HepG2 (cell line): ENCODE results near the gene ZFHX3. TPM values are rescaled to one million over a fixed set of nuclear protein-coding genes. Genes with fewer than 3 reads are reported as not detected.

Experiments
- ATAC-seq: fragments of 200-7000 bp; cut with Tn5 transposase; 3 replicates; pipeline ENCODE4 v1.9.1; 2020; ENCODE audit warnings: mild to moderate bottlenecking, moderate library complexity
- BruUV-seq: library from RNA; stranded (reverse); fragments of 400-500 nt; replicated peaks from 2 replicates; lab custom pipeline; 2021; lab: Mats Ljungman, UMichigan
- CTCF ChIA-PET: fragments of 300-600 bp; formaldehyde crosslinking; extraction: SDS; loops from one replicate; lab custom pipeline; 2021; ENCODE audit warnings: low total read pairs, inconsistent platforms, low intra/inter-chr PET ratio; lab: Yijun Ruan, JAX
- POLR2A ChIA-PET: fragments of 350-600 bp; sonication (Branson Sonifier 250); formaldehyde crosslinking; loops from one replicate; lab custom pipeline; 2020; ENCODE audit warnings: antibody characterized with exemption, inconsistent platforms; lab: Yijun Ruan, JAX
- DNase-seq: peaks from one replicate; pipeline ENCODE4 v3.0.0-alpha.2; 2015; ENCODE audit warnings: low spot score
- FAIRE-seq: peaks from 3 replicates; lab custom pipeline; 2011; peaks lifted over from hg19 to GRCh38; lab: Jason Lieb, UNC
- H2AFZ ChIP-seq: one replicate; pipeline ENCODE4 v1.6.1; 2011; ENCODE audit warnings: low read length, inconsistent platforms
- H3K27ac ChIP-seq: fragments of 300-600 bp; 3 replicates; pipeline ENCODE4 v1.8.0; 2011; ENCODE audit warnings: mixed run types, mild to moderate bottlenecking, mixed read lengths, low read length, inconsistent platforms; ENCODE audit not compliant: insufficient read depth; ENCODE audit errors: extremely low read length
- H3K27me3 ChIP-seq, 2 experiments: fragments of 200-600 bp in 1 of 2; 2 replicates in 1 of 2; 3 replicates in 1 of 2; pipeline versions ENCODE4 v1.6.0 to v1.8.0; 2011; ENCODE audit warnings: low read length in 2 of 2, mild to moderate bottlenecking in 2 of 2, moderate library complexity in 2 of 2, inconsistent platforms in 1 of 2; ENCODE audit not compliant: insufficient read depth in 2 of 2, control insufficient read depth in 1 of 2
- H3K36me3 ChIP-seq, 2 experiments: fragments of 200-600 bp in 1 of 2; replicated peaks in 1 of 2; 2 replicates in 1 of 2; 3 replicates in 1 of 2; pipeline versions ENCODE4 v1.5.1 to v1.8.0; 2011; ENCODE audit warnings: low read length in 2 of 2, inconsistent platforms in 1 of 2; ENCODE audit not compliant: insufficient read depth in 2 of 2, control insufficient read depth in 1 of 2
- H3K4me1 ChIP-seq: 2 replicates; pipeline ENCODE4 v1.5.1; 2012; ENCODE audit warnings: low read length, inconsistent platforms; ENCODE audit not compliant: insufficient read depth
- H3K4me2 ChIP-seq: 2 replicates; pipeline ENCODE4 v1.6.0; 2011; ENCODE audit warnings: low read depth, low read length, inconsistent platforms
- H3K4me3 ChIP-seq, 3 experiments: fragments of 200-600 bp in 1 of 3; sonication (generic), shearing (Covaris generic) in 1 of 3; replicated peaks in 1 of 3; 2 replicates each; pipeline ENCODE4 v1.5.1; 2011 to 2016; ENCODE audit warnings: low read length in 3 of 3, inconsistent platforms in 2 of 3, low read depth in 2 of 3, mild to moderate bottlenecking in 2 of 3, control low read depth in 1 of 3, mixed read lengths in 1 of 3; ENCODE audit not compliant: insufficient read depth in 1 of 3
- H3K79me2 ChIP-seq: one replicate; pipeline ENCODE4 v1.6.1; 2011; ENCODE audit warnings: low read length, inconsistent platforms; ENCODE audit not compliant: insufficient read depth
- H3K9ac ChIP-seq: 2 replicates; pipeline ENCODE4 v1.6.0; 2011; ENCODE audit warnings: mild to moderate bottlenecking, low read depth, low read length, inconsistent platforms; ENCODE audit not compliant: insufficient read depth
- H3K9me3 ChIP-seq: 2 replicates; pipeline ENCODE4 v1.5.1; 2012; ENCODE audit warnings: mild to moderate bottlenecking, low read length
- H4K20me1 ChIP-seq: 2 replicates; pipeline ENCODE4 v1.6.0; 2011; ENCODE audit warnings: inconsistent platforms, mild to moderate bottlenecking, low read length, moderate library complexity; ENCODE audit not compliant: insufficient read depth
- AHDC1 ChIP-seq: sonication (generic); formaldehyde crosslinking; IDR thresholded peaks from 2 replicates; pipeline ENCODE4 v1.5.1; 2020; ENCODE audit warnings: mild to moderate bottlenecking, missing genetic modification reagents, borderline replicate concordance
- CBX5 ChIP-seq: sonication (generic); formaldehyde crosslinking; IDR thresholded peaks from 2 replicates; pipeline ENCODE4 v1.4.0; 2020; ENCODE audit warnings: missing genetic modification reagents, borderline replicate concordance
- PATZ1 ChIP-seq: sonication (generic); formaldehyde crosslinking; IDR thresholded peaks from 2 replicates; pipeline ENCODE4 v1.4.0; 2020; ENCODE audit warnings: missing genetic modification reagents
- SAP130 ChIP-seq: IDR thresholded peaks from 2 replicates; pipeline ENCODE4 v1.6.1; 2016; ENCODE audit warnings: low read depth
- TCF7 ChIP-seq: sonication (generic); IDR thresholded peaks from 2 replicates; pipeline ENCODE4 v1.6.1; 2016; ENCODE audit warnings: antibody characterized with exemption, low read depth
- TEAD3 ChIP-seq: optimal IDR thresholded peaks from 2 replicates; pipeline ENCODE3; 2016; ENCODE audit warnings: borderline replicate concordance
- ZNF670 ChIP-seq: sonication (generic); formaldehyde crosslinking; IDR thresholded peaks from 2 replicates; pipeline ENCODE4 v1.8.0; 2022; ENCODE audit warnings: mild to moderate bottlenecking, missing genetic modification reagents, borderline replicate concordance
- WGBS: methylation state at CpG from one replicate; pipeline ENCODE4 v1.1.6; 2017; ENCODE audit warnings: low lambda C conversion rate; 5-methylcytosine and 5-hydroxymethylcytosine counted together
- in situ Hi-C: cut with HindIII; loops from 2 replicates; pipeline ENCODE4 v1.10.0; 2017; ENCODE audit warnings: low pct_unique_long_range_greater_than_20kb; ENCODE audit not compliant: extremely low pct_ligation_motif_present
- intact Hi-C: fragments of 100-400 bp; cut with micrococcal nuclease; formaldehyde crosslinking; loops from one replicate; pipeline ENCODE4 v1.10.0; 2022; ENCODE audit not compliant: unreplicated experiment
- polyA plus RNA-seq, 8 experiments: library from polyadenylated mRNA; depleted of rRNA in 3 of 8; stranded (reverse) in 7 of 8; unstranded in 1 of 8; fragments of >200 nt; fragmentation: Illumina TruSeq in 4 of 8; extraction: Trizol in 4 of 8; gene quantifications; 2 replicates each; pipeline versions ENCODE4 v1.2.1 to v1.2.3, GENCODE V29; 2011 to 2016; ENCODE audit warnings: low read depth in 4 of 8, missing spikeins in 1 of 8, mixed read lengths in 1 of 8; ENCODE audit not compliant: insufficient read depth in 1 of 8
- total RNA-seq, 5 experiments: library from RNA; depleted of rRNA; stranded (reverse); fragments of >200 nt; fragmentation: Illumina TruSeq; extraction: Trizol; gene quantifications; 2 replicates each; pipeline ENCODE4 v1.2.3, GENCODE V29; 2016; ENCODE audit warnings: low read depth in 1 of 5

The ZFHX3 gene
- total and polyA plus RNA-seq, 2 of the 13 experiments (the other 11 are each of a cell fraction or from before 2014, with no cell fraction given) = 5.0 to 6.0 TPM

GRCh38 chr16:73059779-73060615, 12.1 kb upstream of the ZFHX3 start:
- WGBS = 56% methylated on average over 10 of the region's 10 CpGs
- H2AFZ ChIP-seq = no peak overlapping the region
- H3K27ac ChIP-seq = no peak overlapping the region
- TF ChIP-seq TCF7 (0 out of 2 replicates have a peak, but pooled peaks have one; percentile 9), PATZ1 (CRISPR knock-in tag) (peak; percentile 68; the same call in 1 of the 2 replicates), SAP130 (CRISPR knock-in tag) (peak; percentile 28; the same call in 1 of the 2 replicates), TEAD3 (CRISPR knock-in tag) (peak; percentile 19), AHDC1 (0 out of 2 replicates have a peak, but pooled peaks have one; percentile 17), CBX5 (CRISPR knock-in tag) (no peak), ZNF670 (no peak)
- no peak overlapping the region for H3K4me3 ChIP-seq
- in situ Hi-C loops (loop anchor here (5.0 to 10.0 kb wide), 2 partner anchors 115 to 183 kb away; no protein-coding TSS in a partner anchor), intact Hi-C loops (loop anchor here (5.0 kb wide), 2 partner anchors 102 to 137 kb away; no protein-coding TSS in a partner anchor)
- peaks cover 0 to 5% of the 10 kb centered on the region in 2 experiments; a peak in 1 of 5 replicates for H3K27me3 ChIP-seq
- no peaks in the 10 kb centered on the region for H4K20me1 ChIP-seq
- peak overlapping the region; percentile 82; the same call in 1 of the 2 replicates for H3K4me2 ChIP-seq
- peak overlapping the region; percentile 2; the same call in 1 of the 2 replicates for H3K9ac ChIP-seq
- peaks cover 23% of the 10 kb centered on the region for H3K79me2 ChIP-seq
- DNase-seq (no peak), ATAC-seq (no peak), FAIRE-seq (peak; percentile 12)
- TSS peak; percentile 57 for BruUV-seq
- H3K36me3 ChIP-seq = no peaks in the 10 kb centered on the region
- H3K4me1 ChIP-seq = peaks cover 46% of the 10 kb centered on the region
- ChIA-PET CTCF (no interaction called here), POLR2A (interaction anchor here (1.1 to 2.3 kb wide), 5 partner anchors 9 to 11 kb away, joined by 3 to 16 read pairs (median 5); no protein-coding TSS in a partner anchor)
- H3K9me3 ChIP-seq = no peaks in the 10 kb centered on the region
